Stimulated activated effector memory CD8-positive, alpha-beta T cell treated with anti-CD3 and anti-CD28 coated beads, Interleukin-12 subunit alpha, Interleukin-12 subunit beta, amount 100 ng/mL, for 72 hours (primary cell): ENCODE data around the gene ZSWIM3.

ENCODE experiments used
- ATAC-seq: fragments of 150-1000 bp; cut with Tn5 transposase; 2 replicates; pipeline ENCODE4 v1.10.0; 2021
- DNase-seq, 2 donors: peaks; one replicate each; pipeline ENCODE4 v3.0.0; 2021 to 2022; ENCODE audit warnings: low spot score in 2 of 2
- H3K27ac Mint-ChIP-seq: one replicate; pipeline ENCODE4 v1.8.0; 2022; ENCODE audit warnings: mild to moderate bottlenecking, mixed read lengths
- H3K36me3 Mint-ChIP-seq: one replicate; pipeline ENCODE4 v1.8.0; 2022; ENCODE audit warnings: mild to moderate bottlenecking, mixed read lengths
- H3K4me1 Mint-ChIP-seq: one replicate; pipeline ENCODE4 v1.8.0; 2022; ENCODE audit warnings: mixed read lengths
- H3K4me3 Mint-ChIP-seq: one replicate; pipeline ENCODE4 v1.8.0; 2022; ENCODE audit warnings: mild to moderate bottlenecking, mixed read lengths
- H3K9me3 Mint-ChIP-seq: one replicate; pipeline ENCODE4 v1.8.0; 2022; ENCODE audit warnings: mixed read lengths

Gene ZSWIM3

DNA sequence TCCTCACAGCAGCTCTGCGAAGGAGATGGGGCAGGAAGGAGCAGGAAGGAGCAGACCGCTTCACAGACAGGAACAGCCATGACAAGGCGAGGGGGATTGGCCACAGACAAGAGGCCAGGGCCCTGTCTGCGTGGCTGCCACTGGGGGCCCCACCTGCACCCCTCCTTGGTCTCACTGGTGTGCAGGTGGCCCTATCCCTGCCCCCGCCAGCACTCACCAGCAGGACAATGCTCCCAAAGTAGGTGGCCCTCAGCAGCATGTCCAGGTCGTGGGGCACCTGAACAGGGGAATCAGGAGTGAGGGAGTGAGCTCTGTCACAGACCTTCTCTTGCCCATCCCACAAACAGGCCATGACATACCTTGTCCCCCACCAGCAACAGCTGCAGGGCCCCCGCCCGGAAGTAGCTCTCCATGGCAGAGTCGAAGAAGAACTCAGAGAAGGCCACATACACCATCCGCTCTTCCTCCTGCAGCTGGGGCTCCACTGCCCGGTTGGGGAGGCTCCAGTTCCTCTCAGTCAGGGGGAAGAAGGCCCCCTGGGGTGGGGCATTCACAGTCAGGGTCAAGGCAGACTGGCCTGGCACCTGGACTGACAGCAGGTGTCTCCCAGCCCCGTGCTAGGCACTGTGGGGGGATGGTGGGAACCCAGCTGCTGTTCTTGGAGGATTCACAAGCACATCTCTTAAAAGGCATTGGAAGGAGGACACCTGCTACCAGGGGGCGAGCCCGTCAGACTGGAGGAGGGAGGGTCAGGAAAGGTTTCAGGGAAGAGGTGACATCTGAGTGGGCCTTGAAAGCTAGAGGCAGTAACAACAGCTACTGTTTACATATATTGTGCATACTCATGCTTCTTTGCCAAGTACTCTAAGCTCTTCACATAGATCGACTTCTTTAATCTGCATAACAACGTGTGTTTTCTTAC lies 47.4 kb downstream of the ZSWIM3 start:
- peaks cover 5% of the 10 kb centered on the region for H3K36me3 Mint-ChIP-seq
- H3K9me3 Mint-ChIP-seq: no peaks in the 10 kb centered on the region
- no peaks in the 10 kb centered on the region for H3K4me1 Mint-ChIP-seq
- DNase-seq (no peak), ATAC-seq (peak; percentile 9)
- H3K27ac Mint-ChIP-seq: peak overlapping the region; percentile 45
- H3K4me3 Mint-ChIP-seq: no peak overlapping the region

DNA sequence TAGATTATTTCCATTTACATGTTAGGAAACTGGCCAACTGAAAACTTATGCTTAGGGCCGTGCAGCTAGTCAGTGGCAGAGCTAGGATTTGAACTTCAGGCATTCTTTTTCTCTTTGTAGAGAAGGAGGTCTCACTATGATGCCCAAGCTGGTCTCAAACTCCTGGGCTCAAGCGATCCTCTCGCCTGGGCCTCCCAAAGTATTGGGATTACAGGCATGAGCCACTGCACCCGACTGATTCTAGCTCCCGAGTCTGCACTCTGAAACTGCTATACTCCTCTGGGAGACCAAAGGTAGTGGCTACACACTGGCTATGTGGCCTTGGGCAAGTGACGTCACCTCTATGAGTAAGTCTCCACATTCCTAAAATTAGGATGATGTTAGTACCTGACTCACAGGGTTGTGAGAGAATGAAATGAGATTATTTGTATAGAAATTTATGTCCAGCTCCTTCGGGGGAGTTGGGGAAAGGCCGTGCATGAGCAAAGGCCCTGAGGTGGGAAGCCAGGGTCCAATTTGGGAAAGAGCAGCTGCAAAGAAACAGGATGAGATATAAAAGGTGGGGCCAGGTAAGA lies 48.2 kb downstream of the ZSWIM3 start:
- DNase-seq (no peak), ATAC-seq (no peak)
- Mint-ChIP-seq H3K36me3 (peaks cover 5% of the 10 kb centered on the region), H3K4me3 (no peak overlapping the region), H3K9me3 (peaks cover under 1% of the 10 kb centered on the region), H3K27ac (no peak overlapping the region), H3K4me1 (peaks cover 4% of the 10 kb centered on the region)

DNA sequence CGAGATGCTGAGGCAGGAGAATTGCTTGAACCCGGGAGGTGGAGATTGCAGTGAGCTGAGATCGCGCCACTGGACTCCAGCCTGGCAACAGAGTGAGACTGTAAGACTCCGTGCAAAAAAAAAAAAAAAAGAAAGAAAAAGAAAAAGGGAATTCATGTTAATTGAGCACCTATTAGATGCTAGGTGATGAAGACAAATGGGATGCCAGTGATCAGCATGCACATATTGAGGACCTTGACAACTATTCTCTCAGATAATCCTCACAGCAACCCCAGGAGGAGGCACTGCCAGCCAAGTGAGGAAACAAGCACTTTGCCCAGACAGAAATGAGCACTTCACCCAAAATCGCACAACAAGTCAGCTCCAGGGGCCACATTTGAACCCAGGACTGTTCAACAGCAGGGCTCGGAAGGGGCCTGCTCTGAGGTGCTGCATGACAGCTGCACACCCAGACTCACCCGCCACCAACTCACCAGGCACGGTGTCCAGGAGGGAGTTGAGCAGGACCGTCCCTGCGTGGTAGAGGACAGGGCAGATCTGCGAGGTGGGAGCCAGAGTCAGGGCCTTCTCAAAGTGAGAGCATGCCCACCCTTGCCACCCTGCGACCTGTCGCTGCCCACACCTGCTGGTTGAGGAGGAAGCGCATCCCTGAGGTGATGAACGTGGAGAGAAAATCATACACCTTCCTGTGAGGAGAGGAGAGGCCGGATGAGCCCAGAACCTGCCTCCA lies 50.0 kb downstream of the ZSWIM3 start:
- Mint-ChIP-seq H3K27ac (no peak overlapping the region), H3K36me3 (peaks cover 5% of the 10 kb centered on the region), H3K4me1 (peaks cover 17% of the 10 kb centered on the region), H3K9me3 (peaks cover 3% of the 10 kb centered on the region), H3K4me3 (no peak overlapping the region)
- no peak for DNase-seq
- ATAC-seq: no peak

DNA sequence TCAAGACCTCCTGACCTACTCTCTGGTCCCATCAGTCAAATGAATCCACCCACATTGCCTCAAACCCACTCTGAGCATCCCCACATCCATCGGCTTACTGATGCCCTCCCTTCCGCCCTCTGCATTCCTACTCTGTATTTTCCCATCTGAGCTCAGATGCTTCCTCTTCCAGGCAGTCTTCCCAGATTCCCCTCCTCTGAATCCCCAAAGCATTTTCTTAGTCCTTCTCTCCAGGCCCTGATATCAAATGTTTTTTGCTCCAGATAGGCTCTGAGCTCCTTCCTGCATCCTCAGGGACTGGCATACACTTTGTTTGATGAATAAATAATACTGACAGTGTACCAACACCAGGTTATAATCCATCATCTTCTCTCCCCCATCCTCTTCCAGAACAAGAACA lies 50.7 kb downstream of the ZSWIM3 start:
- no peak for DNase-seq
- Mint-ChIP-seq H3K9me3 (peaks cover 3% of the 10 kb centered on the region), H3K4me3 (no peak overlapping the region), H3K4me1 (peaks cover 17% of the 10 kb centered on the region), H3K36me3 (peaks cover 4% of the 10 kb centered on the region), H3K27ac (no peak overlapping the region)
- ATAC-seq: no peak

DNA sequence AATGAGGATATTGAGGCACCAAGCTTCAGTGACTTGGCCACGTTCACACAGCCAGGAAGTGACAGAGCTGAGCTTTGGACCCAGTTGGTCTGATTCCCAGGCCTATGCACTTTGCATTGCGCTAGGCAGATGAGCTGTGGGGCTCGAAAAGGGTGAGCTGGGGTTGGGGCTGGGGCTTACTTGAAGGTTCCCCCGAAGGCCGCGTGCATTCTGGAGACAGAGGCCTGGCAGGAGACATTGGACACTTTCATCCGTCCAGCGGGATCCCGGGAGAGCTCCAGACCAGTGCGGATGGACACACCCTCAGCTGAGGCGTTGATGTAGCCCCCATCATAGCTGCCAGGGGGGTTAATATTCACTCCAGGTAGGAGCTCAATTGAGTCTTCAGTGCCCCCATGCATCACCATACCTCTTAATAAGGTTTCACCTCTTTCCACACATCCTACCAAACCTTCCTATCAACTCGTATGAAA lies 52.0 kb downstream of the ZSWIM3 start:
- Mint-ChIP-seq H3K36me3 (no peaks in the 10 kb centered on the region), H3K4me1 (peaks cover 17% of the 10 kb centered on the region), H3K27ac (no peak overlapping the region), H3K9me3 (peaks cover 3% of the 10 kb centered on the region), H3K4me3 (no peak overlapping the region)
- no peak for DNase-seq
- no peak for ATAC-seq

DNA sequence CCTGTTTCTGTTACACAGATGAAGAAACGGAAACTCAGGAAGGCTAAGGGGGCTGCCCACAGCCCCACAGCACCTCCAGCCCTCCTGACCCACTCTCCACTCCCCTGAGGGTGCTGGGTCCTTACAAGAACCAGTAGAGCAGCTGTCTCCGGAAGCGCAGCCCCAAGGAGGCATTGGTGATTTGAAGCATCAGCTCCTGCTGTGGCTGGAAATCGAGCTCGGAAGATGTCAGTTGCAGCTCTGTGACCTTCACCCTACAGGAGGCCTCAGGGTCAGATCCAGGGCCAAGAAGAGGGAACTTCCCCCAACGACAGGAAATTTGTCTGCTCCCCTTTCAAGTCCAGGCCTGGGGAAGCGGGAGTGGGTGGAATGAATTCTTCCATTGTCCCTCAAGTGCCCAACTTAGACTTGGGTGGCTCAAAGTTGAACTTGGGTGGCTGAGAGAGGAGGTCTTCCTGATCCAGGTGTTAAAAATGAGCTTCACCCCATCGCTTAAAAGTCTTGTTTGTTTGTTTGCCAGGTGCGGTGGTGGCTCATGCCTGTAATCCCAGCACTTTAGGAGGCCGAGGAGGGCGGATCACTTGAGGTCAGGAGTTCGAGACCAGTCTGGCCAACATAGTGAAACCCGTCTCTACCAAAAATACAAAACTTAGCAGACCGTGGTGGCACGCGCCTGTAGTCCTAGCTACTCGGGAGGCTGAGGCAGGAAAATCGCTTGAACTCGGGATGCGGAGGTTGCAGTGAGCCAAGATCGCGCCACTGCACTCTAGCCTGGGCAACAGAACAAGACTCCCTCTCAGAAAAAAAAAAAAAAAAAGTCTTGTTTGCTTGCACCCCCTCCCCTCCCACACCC lies 52.6 kb downstream of the ZSWIM3 start:
- no peaks in the 10 kb centered on the region for H3K36me3 Mint-ChIP-seq
- peaks cover 3% of the 10 kb centered on the region for H3K9me3 Mint-ChIP-seq
- DNase-seq (no peak), ATAC-seq (no peak)
- peak overlapping the region; percentile 62 for H3K4me3 Mint-ChIP-seq
- peak overlapping the region; percentile 80 for H3K27ac Mint-ChIP-seq
- peaks cover 17% of the 10 kb centered on the region for H3K4me1 Mint-ChIP-seq

DNA sequence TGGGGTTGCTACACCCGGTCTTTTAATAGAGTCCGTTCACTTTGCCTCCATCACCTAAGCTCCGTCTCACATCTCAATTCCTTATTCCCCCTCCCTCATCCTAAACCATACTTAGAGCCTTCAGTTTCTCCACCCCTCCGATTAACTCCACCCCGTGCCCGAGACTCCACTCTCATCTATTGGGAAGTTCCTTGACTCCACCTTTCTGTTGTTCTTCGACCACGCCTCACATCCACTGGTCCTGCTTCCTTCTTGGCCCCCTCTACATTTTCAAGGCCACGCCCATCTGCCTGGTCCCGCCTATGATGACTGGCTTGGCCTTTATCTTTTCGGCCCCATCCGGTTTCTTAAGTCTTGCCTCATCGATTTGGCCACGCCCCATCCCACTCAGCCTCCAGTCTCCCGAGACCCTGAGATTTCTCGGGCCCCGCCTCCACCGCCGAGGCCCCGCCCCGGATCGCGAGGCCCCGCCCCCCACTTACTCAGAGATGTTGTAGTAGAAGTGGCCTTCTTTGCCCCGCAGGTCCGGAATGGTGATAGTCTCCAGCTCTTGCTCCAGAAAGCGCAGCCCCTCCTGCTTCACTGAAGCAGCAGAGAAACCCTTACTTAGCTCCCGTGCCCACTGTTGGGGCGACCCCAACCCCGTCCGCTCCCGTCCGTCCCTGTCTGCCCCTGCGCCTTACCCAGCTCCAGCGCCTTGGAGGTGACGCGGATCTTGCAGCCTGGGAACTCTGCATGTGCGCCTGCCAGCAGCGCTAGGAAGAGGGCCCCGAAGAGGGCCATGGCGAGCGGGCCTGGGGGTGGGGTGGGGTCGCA lies 53.5 kb downstream of the ZSWIM3 start:
- Mint-ChIP-seq H3K27ac (peak overlapping the region; percentile 80), H3K4me3 (peak overlapping the region; percentile 62), H3K36me3 (no peaks in the 10 kb centered on the region), H3K4me1 (peaks cover 17% of the 10 kb centered on the region), H3K9me3 (peaks cover 3% of the 10 kb centered on the region)
- ATAC-seq (peak; percentile 96), DNase-seq (peak; percentile 95 to 98)

DNA sequence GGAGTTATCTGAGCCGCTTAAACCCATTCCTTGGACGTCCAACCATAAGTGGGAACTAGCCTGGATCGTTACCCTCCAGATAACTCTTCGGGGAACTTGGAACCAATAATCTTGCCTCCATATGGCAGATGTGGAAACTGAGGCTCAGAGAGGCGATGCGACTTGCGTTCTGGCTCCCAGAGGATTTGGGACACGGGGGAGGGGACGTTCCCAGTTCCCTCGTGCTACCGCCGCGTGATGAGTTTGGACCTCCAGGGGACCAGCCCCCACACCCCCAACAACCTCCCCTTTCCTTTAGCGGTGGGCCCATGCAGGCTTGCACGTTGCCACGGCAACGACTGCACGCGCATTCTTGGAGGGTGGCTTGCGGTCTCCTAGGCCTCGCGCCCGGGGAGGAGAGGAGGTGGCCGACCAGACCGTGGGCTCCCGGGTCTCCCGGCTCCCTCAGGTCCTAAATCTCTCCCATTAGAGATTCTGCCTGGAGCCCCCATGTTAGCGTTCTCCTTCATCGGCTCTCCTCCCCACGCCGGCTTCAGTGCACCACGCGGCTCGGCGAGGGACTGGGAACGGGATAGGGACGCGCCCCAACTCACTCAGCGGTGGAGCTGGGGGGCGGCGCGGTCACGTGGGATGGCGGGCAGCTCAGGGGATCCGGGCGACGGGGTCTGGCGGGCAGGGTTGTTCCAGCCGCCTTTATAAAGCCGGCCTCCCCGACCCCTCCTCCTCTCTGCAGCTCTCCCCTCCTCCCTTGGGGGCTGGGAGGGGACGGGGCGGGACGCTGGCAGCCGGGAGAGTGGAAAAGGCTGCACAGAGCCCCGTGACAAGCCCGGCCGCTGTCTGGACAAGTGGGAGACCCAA lies 54.3 kb downstream of the ZSWIM3 start, which contains the start of gene PLTP:
Gene PLTP (minus strand): TSS at position 670 of the 858 bp plus-strand sequence. CDS start 703 bp downstream, outside the sequence.
- Mint-ChIP-seq H3K4me1 (peaks cover 17% of the 10 kb centered on the region), H3K27ac (peak within 1 kb of the TSS; percentile 80), H3K4me3 (peak within 1 kb of the TSS; percentile 62), H3K36me3 (no peaks in the 10 kb centered on the region), H3K9me3 (peaks cover 3% of the 10 kb centered on the region)
- DNase-seq: no peak
- ATAC-seq: no peak

DNA sequence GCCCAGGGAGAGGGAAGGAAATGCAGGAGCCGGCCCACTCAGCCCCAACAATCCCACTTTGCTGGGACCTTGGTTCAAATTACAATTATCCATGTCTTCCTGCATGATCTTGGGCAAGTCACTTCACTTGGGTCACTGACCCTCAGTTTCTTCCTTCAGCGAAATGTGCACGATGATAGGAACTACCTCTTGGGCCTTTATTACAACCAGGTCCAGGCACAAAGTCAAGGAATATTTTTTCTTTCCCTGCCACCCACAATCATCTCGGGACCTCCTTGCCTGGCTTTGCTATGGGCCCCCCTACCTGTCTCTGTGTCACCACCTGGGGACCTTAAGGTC lies 54.9 kb downstream of the ZSWIM3 start:
- Mint-ChIP-seq H3K9me3 (peaks cover 3% of the 10 kb centered on the region), H3K4me1 (peaks cover 17% of the 10 kb centered on the region), H3K4me3 (peak overlapping the region; percentile 62), H3K36me3 (no peaks in the 10 kb centered on the region), H3K27ac (no peak overlapping the region)
- DNase-seq (no peak), ATAC-seq (no peak)

DNA sequence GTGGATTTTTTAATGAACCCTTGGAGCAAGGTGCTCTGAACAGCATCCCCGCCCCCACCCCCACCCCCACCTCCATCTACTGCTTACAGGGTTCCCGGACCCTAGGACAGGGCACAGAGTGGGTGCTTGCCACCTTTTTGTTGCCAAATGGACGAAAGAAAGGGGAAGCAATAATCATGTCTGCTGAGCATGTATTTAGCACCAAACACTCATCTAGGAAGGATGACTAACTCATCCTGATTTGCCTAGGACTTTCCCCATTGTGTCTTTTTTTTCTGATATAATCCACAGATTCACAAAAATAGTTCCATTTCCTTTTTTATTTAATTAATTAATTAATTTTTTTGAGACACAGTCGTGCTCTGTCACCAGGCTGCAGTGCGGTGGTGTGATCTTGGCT lies 55.7 kb downstream of the ZSWIM3 start:
- Mint-ChIP-seq H3K36me3 (no peaks in the 10 kb centered on the region), H3K9me3 (peaks cover 3% of the 10 kb centered on the region), H3K4me1 (peaks cover 17% of the 10 kb centered on the region), H3K27ac (no peak overlapping the region), H3K4me3 (peak overlapping the region; percentile 22)
- ATAC-seq: no peak
- no peak for DNase-seq

DNA sequence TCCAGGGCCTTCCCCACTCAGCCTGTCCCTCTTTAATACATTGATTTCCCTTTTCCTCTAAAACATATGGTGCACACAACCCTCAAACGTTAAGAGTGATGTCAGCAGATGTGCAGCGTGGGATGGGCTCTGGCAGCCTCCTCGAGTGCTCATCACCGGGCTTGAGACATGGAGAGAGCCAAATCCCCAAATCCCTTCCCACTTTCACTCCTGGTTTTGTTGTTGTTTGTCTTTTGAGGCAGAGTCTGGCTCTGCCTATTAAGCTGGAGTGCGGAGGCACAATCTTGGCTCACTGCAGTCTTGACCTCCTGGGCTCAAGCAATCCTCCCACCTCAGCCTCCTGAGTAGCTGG lies 60.4 kb downstream of the ZSWIM3 start:
- ATAC-seq: no peak
- no peak overlapping the region for H3K4me3 Mint-ChIP-seq
- no peaks in the 10 kb centered on the region for H3K9me3 Mint-ChIP-seq

DNA sequence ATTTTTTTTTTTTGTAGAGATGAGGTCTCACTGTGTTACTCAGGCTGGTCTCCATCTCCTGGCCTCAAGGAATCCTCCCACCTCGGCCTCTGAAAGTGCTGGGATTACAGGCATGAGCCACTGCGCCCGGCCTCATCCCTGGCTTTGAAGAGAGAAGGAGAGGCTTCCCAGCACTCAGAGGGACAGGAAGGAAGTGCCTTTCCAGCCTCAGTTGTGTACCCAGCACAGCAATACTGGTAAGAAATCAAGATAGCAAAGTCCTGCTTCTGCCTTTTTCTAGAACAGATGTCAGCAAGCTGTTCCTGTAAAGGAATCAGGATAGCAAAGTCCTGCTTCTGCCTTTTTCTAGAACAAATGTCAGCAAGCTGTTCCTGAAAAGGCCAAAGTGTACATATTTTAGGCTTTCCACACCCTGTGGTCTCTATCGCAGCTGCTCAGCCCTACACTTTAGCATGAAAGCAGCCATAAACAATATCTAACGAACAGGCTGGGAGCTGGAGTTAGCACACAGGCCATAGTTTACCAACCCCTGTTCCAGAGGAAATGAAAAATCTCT lies 60.8 kb downstream of the ZSWIM3 start:
- DNase-seq: no peak
- H3K27ac Mint-ChIP-seq: no peak overlapping the region

More for the DNA sequence above, 60.4 kb downstream of the ZSWIM3 start:
- no peaks in the 10 kb centered on the region for H3K36me3 Mint-ChIP-seq
- DNase-seq: no peak
- H3K4me1 Mint-ChIP-seq: peaks cover 6% of the 10 kb centered on the region
- H3K27ac Mint-ChIP-seq: no peak overlapping the region

More for the DNA sequence above, 60.8 kb downstream of the ZSWIM3 start:
- H3K9me3 Mint-ChIP-seq: no peaks in the 10 kb centered on the region
- H3K36me3 Mint-ChIP-seq: no peaks in the 10 kb centered on the region
- H3K4me1 Mint-ChIP-seq: peaks cover 6% of the 10 kb centered on the region
- no peak for ATAC-seq
- H3K4me3 Mint-ChIP-seq: no peak overlapping the region
